ENCODE results near the gene HEATR3.
A peak's percentile ranks its signal among the peaks of the same experiment; 100 is the strongest.
"Not testable (repeated sequence)": the region's sequence is repeated elsewhere in the genome, so short reads cannot be mapped to it uniquely, and the experiment has no call there.

HEATR3 gene

DNA sequence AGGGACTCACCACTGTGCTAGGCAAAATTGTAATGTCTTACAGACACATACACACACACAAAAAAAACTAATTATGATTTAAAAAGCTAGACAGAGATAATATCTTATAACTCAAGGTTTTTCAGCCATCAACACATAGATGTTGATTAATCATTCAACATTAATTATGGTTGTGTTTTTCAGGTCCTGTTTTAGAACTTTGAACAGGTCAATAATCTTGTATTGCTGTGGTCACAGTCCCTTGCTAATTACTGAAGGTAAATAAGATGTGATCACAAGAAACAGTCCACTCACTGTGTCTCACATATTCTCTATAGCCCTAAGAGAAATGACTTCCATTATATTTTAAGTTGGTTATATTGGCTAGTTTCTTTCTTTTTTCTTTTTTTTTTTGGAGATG is 54.9 kb downstream of the HEATR3 start:
- H3K4me3 ChIP-seq (ENCODE audit: low read depth, low read length): no peak overlapping the region
- DNase-seq (ENCODE audit: low read depth): no peak
- TF ChIP-seq, protein P1, sequence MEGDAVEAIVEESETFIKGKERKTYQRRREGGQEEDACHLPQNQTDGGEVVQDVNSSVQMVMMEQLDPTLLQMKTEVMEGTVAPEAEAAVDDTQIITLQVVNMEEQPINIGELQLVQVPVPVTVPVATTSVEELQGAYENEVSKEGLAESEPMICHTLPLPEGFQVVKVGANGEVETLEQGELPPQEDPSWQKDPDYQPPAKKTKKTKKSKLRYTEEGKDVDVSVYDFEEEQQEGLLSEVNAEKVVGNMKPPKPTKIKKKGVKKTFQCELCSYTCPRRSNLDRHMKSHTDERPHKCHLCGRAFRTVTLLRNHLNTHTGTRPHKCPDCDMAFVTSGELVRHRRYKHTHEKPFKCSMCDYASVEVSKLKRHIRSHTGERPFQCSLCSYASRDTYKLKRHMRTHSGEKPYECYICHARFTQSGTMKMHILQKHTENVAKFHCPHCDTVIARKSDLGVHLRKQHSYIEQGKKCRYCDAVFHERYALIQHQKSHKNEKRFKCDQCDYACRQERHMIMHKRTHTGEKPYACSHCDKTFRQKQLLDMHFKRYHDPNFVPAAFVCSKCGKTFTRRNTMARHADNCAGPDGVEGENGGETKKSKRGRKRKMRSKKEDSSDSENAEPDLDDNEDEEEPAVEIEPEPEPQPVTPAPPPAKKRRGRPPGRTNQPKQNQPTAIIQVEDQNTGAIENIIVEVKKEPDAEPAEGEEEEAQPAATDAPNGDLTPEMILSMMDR (IDR thresholded peaks at IDR 0.05; ENCODE audit: insufficient read depth, low read depth, low read length, missing control alignments): no peak

- DNase-seq (ENCODE audit: low read depth): peak; percentile 80
- H3K4me3 ChIP-seq (ENCODE audit: low read depth, low read length): peak overlapping the region; percentile 11
- TF ChIP-seq, protein P1 (IDR thresholded peaks at IDR 0.05; ENCODE audit: insufficient read depth, low read depth, low read length, missing control alignments): no peak
Measured at GRCh38 chr16:50121278-50121677, 55.5 kb downstream of the HEATR3 start.

DNA sequence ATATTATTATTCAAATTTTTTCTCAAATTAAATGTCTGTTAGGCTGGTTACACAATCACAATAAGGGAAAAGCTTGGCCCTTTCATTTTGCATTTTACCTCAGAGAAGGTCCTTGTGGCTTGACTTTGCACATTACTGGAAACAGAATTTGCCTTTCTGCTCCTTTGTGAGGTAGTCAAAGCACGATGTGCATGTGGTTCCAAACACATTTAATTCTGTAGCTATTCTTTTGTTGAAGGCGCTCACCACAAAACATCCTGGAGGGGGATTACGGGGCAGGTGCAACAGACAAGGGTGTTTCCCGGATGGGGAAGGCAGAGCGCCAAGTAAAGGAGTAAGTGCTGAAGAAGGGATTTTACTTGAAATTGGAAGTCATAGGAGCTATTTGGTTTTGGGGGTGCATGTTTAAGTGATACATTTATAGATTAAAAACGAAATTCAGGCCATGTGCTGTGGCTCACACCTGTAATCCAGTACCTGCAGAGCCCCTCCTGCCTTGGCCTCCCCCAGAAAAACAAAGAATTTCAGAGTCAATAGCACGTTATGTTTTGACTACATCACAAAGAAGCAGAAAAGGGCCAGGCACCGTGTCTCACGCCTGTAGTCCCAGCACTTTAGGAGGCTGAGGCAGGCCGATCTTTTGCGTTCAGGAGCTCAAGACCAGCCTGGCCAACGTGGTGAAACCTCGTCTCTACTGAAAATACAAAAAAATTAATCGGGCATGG is 56.1 kb downstream of the HEATR3 start:
- TF ChIP-seq, protein P1 (IDR thresholded peaks at IDR 0.05; ENCODE audit: insufficient read depth, low read depth, low read length, missing control alignments): no peak
- peak; percentile 87 for DNase-seq (ENCODE audit: low read depth)
- peak overlapping the region; percentile 11 for H3K4me3 ChIP-seq (ENCODE audit: low read depth, low read length)

- DNase-seq (ENCODE audit: low read depth): no peak
- TF ChIP-seq, protein P1 (IDR thresholded peaks at IDR 0.05; ENCODE audit: insufficient read depth, low read depth, low read length, missing control alignments): no peak
- H3K4me3 ChIP-seq (ENCODE audit: low read depth, low read length): no peak overlapping the region
Measured at GRCh38 chr16:50123417-50123816, 57.6 kb downstream of the HEATR3 start.

DNA sequence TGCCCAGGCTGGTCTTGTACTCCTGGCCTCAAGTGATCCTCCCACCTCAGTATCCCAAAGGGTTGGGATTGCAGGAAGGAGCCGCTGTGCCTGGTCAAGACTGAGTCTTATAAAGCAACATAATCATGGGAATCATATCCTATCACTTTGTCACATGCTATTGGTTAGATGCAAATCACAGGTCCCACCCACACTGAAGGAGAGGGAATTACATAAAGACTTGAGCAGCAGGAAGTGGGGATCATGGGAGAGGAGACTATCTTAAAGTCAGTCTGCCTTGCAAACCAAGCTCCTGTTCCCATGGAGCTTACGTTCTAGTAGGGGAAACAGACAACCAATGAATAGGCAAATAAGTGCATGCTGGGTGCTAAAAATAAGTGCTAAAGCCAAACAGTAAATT is 59.0 kb downstream of the HEATR3 start:
- TF ChIP-seq, protein P1 (IDR thresholded peaks at IDR 0.05; ENCODE audit: insufficient read depth, low read depth, low read length, missing control alignments): no peak
- no peak for DNase-seq (ENCODE audit: low read depth)
- H3K4me3 ChIP-seq (ENCODE audit: low read depth, low read length): no peak overlapping the region

- peak; percentile 20 for DNase-seq (ENCODE audit: low read depth)
- TF ChIP-seq, protein P1 (IDR thresholded peaks at IDR 0.05; ENCODE audit: insufficient read depth, low read depth, low read length, missing control alignments): no peak
Measured at GRCh38 chr16:50126183-50126582, 60.4 kb downstream of the HEATR3 start.

GRCh38 chr16:50132571-50132970 is 66.8 kb downstream of the HEATR3 start:
- not testable (repeated sequence) for DNase-seq (ENCODE audit: low read depth)

More at GRCh38 chr16:50126183-50126582, 60.4 kb downstream of the HEATR3 start:
- H3K4me3 ChIP-seq (ENCODE audit: low read depth, low read length): no peak overlapping the region

More at GRCh38 chr16:50132571-50132970, 66.8 kb downstream of the HEATR3 start:
- H3K4me3 ChIP-seq (ENCODE audit: low read depth, low read length): not testable (repeated sequence)
